GM12878 (cell line): ENCODE data around the gene ZBED1. TPM values are rescaled to one million over a fixed set of nuclear protein-coding genes. Genes with fewer than 3 reads are reported as not detected.

Source experiments
- ATAC-seq: fragments of 200-7000 bp; cut with Tn5 transposase; 3 replicates; pipeline ENCODE4 v1.9.1; 2020; ENCODE audit warnings: mild to moderate bottlenecking, moderate library complexity
- BruUV-seq: library from RNA; stranded (reverse); fragments of 400-500 nt; replicated peaks from 2 replicates; lab custom pipeline; 2021; lab: Mats Ljungman, UMichigan
- CTCF ChIA-PET: fragments of 300-600 bp; sonication (Branson Sonifier 250); formaldehyde crosslinking; extraction: SDS; loops from one replicate; lab custom pipeline; 2021; ENCODE audit warnings: inconsistent platforms; lab: Yijun Ruan, JAX
- POLR2A ChIA-PET: fragments of 350-600 bp; formaldehyde crosslinking; extraction: SDS; loops from one replicate; lab custom pipeline; 2021; ENCODE audit warnings: inconsistent platforms; lab: Charles Lee
- RAD21 ChIA-PET: fragments of 300-600 bp; sonication (Branson Sonifier 250); formaldehyde crosslinking; loops from one replicate; lab custom pipeline; 2023; ENCODE audit warnings: antibody characterized with exemption; ENCODE audit not compliant: unreplicated experiment; lab: Charles Lee
- SMC1A ChIA-PET: fragments of 300-600 bp; sonication (Branson Sonifier 250); formaldehyde crosslinking; loops from one replicate; lab custom pipeline; 2023; ENCODE audit not compliant: unreplicated experiment, uncharacterized antibody; lab: Charles Lee
- DNase-seq: peaks from one replicate; pipeline ENCODE4 v3.0.0-alpha.2; 2011; ENCODE audit warnings: low read depth, low spot score
- FAIRE-seq: peaks from 3 replicates; lab custom pipeline; 2011; peaks lifted over from hg19 to GRCh38; lab: Jason Lieb, UNC
- H2AFZ ChIP-seq: 2 replicates; pipeline ENCODE4 v1.6.0; 2011; ENCODE audit warnings: low read depth, low read length, control low read depth; ENCODE audit not compliant: control insufficient read depth
- H3K27ac ChIP-seq: 2 replicates; pipeline ENCODE4 v1.5.1; 2011; ENCODE audit warnings: control low read depth; ENCODE audit not compliant: control insufficient read depth, insufficient read depth
- H3K27me3 ChIP-seq, 2 experiments: replicated peaks in 1 of 2; 2 replicates each; pipeline versions ENCODE4 v1.6.0 to v1.6.1; 2011; ENCODE audit warnings: low read length in 1 of 2; ENCODE audit not compliant: control insufficient read depth in 2 of 2, insufficient read depth in 2 of 2
- H3K36me3 ChIP-seq, 2 experiments: 2 replicates each; pipeline ENCODE4 v1.5.1; 2011; ENCODE audit warnings: low read length in 1 of 2; ENCODE audit not compliant: control insufficient read depth in 2 of 2, insufficient read depth in 2 of 2
- H3K4me1 ChIP-seq: 2 replicates; pipeline ENCODE4 v1.6.1; 2011; ENCODE audit warnings: mild to moderate bottlenecking, low read length, moderate library complexity, mixed read lengths; ENCODE audit not compliant: control insufficient read depth, insufficient read depth
- H3K4me2 ChIP-seq: 2 replicates; pipeline ENCODE4 v1.6.0; 2011; ENCODE audit warnings: control low read depth; ENCODE audit not compliant: control insufficient read depth, insufficient read depth
- H3K4me3 ChIP-seq: fragments of 200-600 bp; sonication (generic); 2 replicates; pipeline ENCODE4 v1.5.1; 2016
- H3K79me2 ChIP-seq: 2 replicates; pipeline ENCODE4 v1.6.0; 2011; ENCODE audit warnings: low read length; ENCODE audit not compliant: control insufficient read depth, insufficient read depth
- H3K9ac ChIP-seq: 2 replicates; pipeline ENCODE4 v1.8.0; 2011; ENCODE audit warnings: low read length, control low read depth, mixed read lengths; ENCODE audit not compliant: control insufficient read depth, insufficient read depth
- H3K9me3 ChIP-seq: replicated peaks from 3 replicates; pipeline ENCODE4 v1.5.1; 2011; ENCODE audit warnings: mild to moderate bottlenecking, low read length; ENCODE audit not compliant: control insufficient read depth, insufficient read depth
- H4K20me1 ChIP-seq: 2 replicates; pipeline ENCODE4 v1.6.0; 2011; ENCODE audit not compliant: control insufficient read depth, insufficient read depth
- BACH1 ChIP-seq: fragments of 450-650 bp; IDR thresholded peaks from 2 replicates; pipeline ENCODE4 v1.6.1; 2017; ENCODE audit warnings: mild to moderate bottlenecking, borderline replicate concordance
- BRCA1 ChIP-seq: IDR thresholded peaks from 2 replicates; pipeline ENCODE4 v1.6.1; 2011; ENCODE audit warnings: low read depth, low read length, improper control_type of control experiment
- CHD1 ChIP-seq: IDR thresholded peaks from 2 replicates; pipeline ENCODE4 v1.6.1; 2012; ENCODE audit warnings: low read depth, low read length, improper control_type of control experiment
- EP300 ChIP-seq, 2 experiments: fragments of 150-350 bp in 1 of 2; IDR thresholded peaks; 2 replicates each; pipeline ENCODE4 v1.6.1; 2011 to 2012; ENCODE audit warnings: low read depth in 2 of 2, low read length in 2 of 2, borderline replicate concordance in 1 of 2, improper control_type of control experiment in 1 of 2, inconsistent platforms in 1 of 2; ENCODE audit not compliant: control insufficient read depth in 1 of 2
- JUNB ChIP-seq: IDR thresholded peaks from 2 replicates; pipeline ENCODE4 v1.6.1; 2016; ENCODE audit warnings: antibody characterized with exemption, mild to moderate bottlenecking
- MEF2B ChIP-seq: fragments of 450-650 bp; IDR thresholded peaks from 2 replicates; pipeline ENCODE4 v1.6.1; 2018; ENCODE audit warnings: mild to moderate bottlenecking, moderate library complexity; ENCODE audit not compliant: partially characterized antibody, poor library complexity, severe bottlenecking
- MYB ChIP-seq: fragments of 150-350 bp; IDR thresholded peaks from 2 replicates; pipeline ENCODE4 v1.6.1; 2014; ENCODE audit warnings: mild to moderate bottlenecking, low read depth, low read length, borderline replicate concordance
- MYC ChIP-seq: IDR thresholded peaks from 2 replicates; pipeline ENCODE4 v1.6.1; 2011; ENCODE audit warnings: mild to moderate bottlenecking, low read length, moderate library complexity, inconsistent platforms; ENCODE audit not compliant: insufficient read depth, insufficient replicate concordance, insufficient read length, severe bottlenecking
- NFYB ChIP-seq: IDR thresholded peaks from 2 replicates; pipeline ENCODE4 v1.6.1; 2011; ENCODE audit warnings: low read depth, mild to moderate bottlenecking, low read length, improper control_type of control experiment, moderate library complexity; ENCODE audit not compliant: insufficient read depth
- POLR2A ChIP-seq: IDR thresholded peaks from 2 replicates; pipeline ENCODE4 v1.6.1; 2011; ENCODE audit warnings: low read depth, mild to moderate bottlenecking, low read length
- SIN3A ChIP-seq: IDR thresholded peaks from 2 replicates; pipeline ENCODE4 v1.6.1; 2012; ENCODE audit warnings: low read depth, low read length, improper control_type of control experiment
- SMARCA5 ChIP-seq: fragments of 450-650 bp; IDR thresholded peaks from 2 replicates; pipeline ENCODE4 v1.6.1; 2017; ENCODE audit warnings: mild to moderate bottlenecking
- SPI1 ChIP-seq: IDR thresholded peaks from 2 replicates; pipeline ENCODE4 v1.6.1; 2011; ENCODE audit warnings: low read depth, mild to moderate bottlenecking, low read length, moderate library complexity, borderline replicate concordance; ENCODE audit not compliant: insufficient read depth
- YY1 ChIP-seq: IDR thresholded peaks from 2 replicates; pipeline ENCODE4 v1.6.1; 2011; ENCODE audit warnings: low read depth, mild to moderate bottlenecking, low read length
- WGBS: methylation state at CpG from one replicate; pipeline ENCODE4 v1.1.6; 2016; ENCODE audit warnings: low lambda C conversion rate; ENCODE audit not compliant: insufficient replicate concordance, insufficient coverage; ENCODE audit errors: missing lambda C conversion rate; 5-methylcytosine and 5-hydroxymethylcytosine counted together
- in situ Hi-C: fragments of 300-500 bp; cut with MboI; formaldehyde crosslinking; loops from 9 replicates; pipeline ENCODE4 v1.14.3; 2018; ENCODE audit warnings: mixed read lengths
- intact Hi-C: fragments of 100-400 bp; cut with micrococcal nuclease; formaldehyde crosslinking; loops from one replicate; pipeline ENCODE4 v1.14.2; 2022; ENCODE audit not compliant: unreplicated experiment
- polyA plus RNA-seq, 11 experiments: library from polyadenylated mRNA; depleted of rRNA in 4 of 11; unstranded in 6 of 11; stranded (reverse) in 5 of 11; fragments of >200 nt; fragmentation: Nextera tagmentation in 4 of 11; fragmentation: Illumina TruSeq in 1 of 11; extraction: Ambion mirVana in 4 of 11; extraction: Trizol in 1 of 11; gene quantifications; 1 replicate in 1 of 11; 2 replicates in 10 of 11; pipeline versions ENCODE4 v1.2.1 to v1.2.3, GENCODE V29; 2011 to 2016; ENCODE audit warnings: inconsistent platforms in 2 of 11, missing spikeins in 2 of 11, low read depth in 1 of 11
- total RNA-seq, 4 experiments: library from RNA; depleted of rRNA in 3 of 4; stranded (reverse); fragments of >200 nt in 3 of 4; fragmentation: Illumina TruSeq in 1 of 4; extraction: Trizol in 1 of 4; gene quantifications; 2 replicates each; pipeline versions ENCODE4 v1.2.1 to v1.2.3, GENCODE V29; 2013 to 2021
- TF ChIP-seq, protein P1 (sequence below): IDR thresholded peaks from 2 replicates; pipeline ENCODE4 v1.6.1; 2012; ENCODE audit warnings: low read depth, low read length, improper control_type of control experiment

ZBED1 gene
- total and polyA plus RNA-seq, 10 of the 15 experiments (the other 5 are each of a cell fraction or from before 2014, with no cell fraction given), result 1.9 to 75.5 (median 40.5) TPM

DNA sequence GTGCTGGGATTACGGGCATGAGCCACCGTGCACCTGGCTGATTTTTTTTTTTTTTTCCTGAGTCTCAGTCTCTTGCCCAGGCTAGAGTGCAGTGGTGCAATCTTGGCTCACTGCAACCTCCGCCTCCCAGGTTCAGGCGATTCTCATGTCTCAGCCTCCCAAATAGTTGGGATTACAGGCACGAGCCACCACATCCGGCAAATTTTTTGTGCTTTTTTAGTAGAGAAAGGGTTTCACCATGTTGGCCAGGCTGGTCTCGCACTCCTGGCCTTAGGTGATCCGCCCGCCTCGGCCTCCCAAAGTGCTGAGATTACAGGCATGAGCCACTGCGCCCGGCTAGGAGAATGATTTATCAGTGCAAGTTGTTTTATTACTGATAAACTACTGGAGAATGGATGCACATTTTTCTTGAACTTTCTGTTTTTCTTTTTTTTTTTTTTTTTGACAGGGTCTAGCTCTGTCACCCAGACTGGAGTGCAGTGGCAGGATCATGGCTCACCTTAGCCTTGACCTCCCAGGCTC, 39.7 kb upstream of the ZBED1 start:
- 84% methylated on average over 11 of the region's 12 CpGs for WGBS
- no peak for DNase-seq
- no peak for FAIRE-seq
- BruUV-seq, result no TSS peak
- peaks cover under 1% of the 10 kb centered on the region; the same call in 2 of the 3 replicates for H3K9me3 ChIP-seq
- H2AFZ ChIP-seq, result no peak overlapping the region
- in situ Hi-C loops (no loop called here), intact Hi-C loops (no loop called here)
- H3K79me2 ChIP-seq, result no peaks in the 10 kb centered on the region
- H3K27ac ChIP-seq, result no peak overlapping the region
- RAD21 ChIA-PET, result no interaction called here
- H3K36me3 ChIP-seq, result no peaks in the 10 kb centered on the region
- H3K4me2 ChIP-seq, result no peak overlapping the region
- H4K20me1 ChIP-seq, result no peaks in the 10 kb centered on the region
- POLR2A ChIA-PET, result no interaction called here
- H3K9ac ChIP-seq, result no peak overlapping the region
- no peaks in the 10 kb centered on the region for H3K4me1 ChIP-seq
- no peak overlapping the region for H3K4me3 ChIP-seq
- no peak for ATAC-seq
- SMC1A ChIA-PET, result no interaction called here
- CTCF ChIA-PET, result no interaction called here
- H3K27me3 ChIP-seq, result no peaks in the 10 kb centered on the region
- no peak for TF ChIP-seq BACH1
- no peak for TF ChIP-seq SIN3A
- no peak for TF ChIP-seq NFYB
- no peak for TF ChIP-seq MYC
- TF ChIP-seq POLR2A, result no peak
- TF ChIP-seq JUNB, result no peak
- no peak for TF ChIP-seq CHD1
- TF ChIP-seq YY1, result no peak
- no peak for TF ChIP-seq MEF2B
- no peak for TF ChIP-seq SPI1
- TF ChIP-seq MYB, result no peak
- TF ChIP-seq EP300 (IDR thresholded peaks at IDR 0.05; ENCODE audit: borderline replicate concordance in 1 of 2, control insufficient read depth in 1 of 2, low read depth in 2 of 2, low read length in 2 of 2), result no peak
- no peak for TF ChIP-seq BRCA1
- TF ChIP-seq, protein P1, sequence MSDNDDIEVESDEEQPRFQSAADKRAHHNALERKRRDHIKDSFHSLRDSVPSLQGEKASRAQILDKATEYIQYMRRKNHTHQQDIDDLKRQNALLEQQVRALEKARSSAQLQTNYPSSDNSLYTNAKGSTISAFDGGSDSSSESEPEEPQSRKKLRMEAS, result no peak
- TF ChIP-seq SMARCA5, result no peak
